K562 (cell line): Measurements from ENCODE around the gene MCU.

Experiments
- CEBPG ChIP-seq, 3 experiments: fragments of 200-800 bp in 1 of 3; sonication (Bioruptor generic) in 1 of 3; sonication (generic) in 1 of 3; formaldehyde crosslinking in 1 of 3; IDR thresholded peaks in 2 of 3; conservative IDR thresholded peaks in 1 of 3; 2 replicates each; pipeline versions ENCODE4 v1.6.1 to v1.8.0; 2016 to 2022; ENCODE audit warnings: missing compliant biosample characterization in 2 of 3, missing genetic modification characterization in 2 of 3, mild to moderate bottlenecking in 1 of 3, missing genetic modification reagents in 1 of 3
- CTCF ChIP-seq, 3 experiments: IDR thresholded peaks in 2 of 3; conservative IDR thresholded peaks in 1 of 3; 2 replicates each; pipeline ENCODE4 v1.5.1; 2011 to 2012; ENCODE audit warnings: low read length in 3 of 3, mild to moderate bottlenecking in 3 of 3, control low read depth in 2 of 3, improper control_type of control experiment in 1 of 3, inconsistent platforms in 1 of 3, low read depth in 1 of 3, mixed read lengths in 1 of 3, moderate library complexity in 1 of 3; ENCODE audit not compliant: insufficient read depth in 2 of 3
- DNMT1 ChIP-seq: fragments of 450-650 bp; IDR thresholded peaks from 2 replicates; pipeline ENCODE4 v1.6.1; 2016; ENCODE audit warnings: antibody characterized with exemption, mild to moderate bottlenecking
- FOXO4 ChIP-seq: fragments of 450-650 bp; formaldehyde crosslinking; IDR thresholded peaks from 2 replicates; pipeline ENCODE4 v1.4.0; 2020; ENCODE audit warnings: mild to moderate bottlenecking, moderate library complexity
- GATAD2A ChIP-seq: fragments of 450-650 bp; IDR thresholded peaks from 2 replicates; pipeline ENCODE4 v1.6.1; 2017
- JUN ChIP-seq, 2 experiments: sonication (generic) in 1 of 2; formaldehyde crosslinking in 1 of 2; IDR thresholded peaks; 2 replicates each; pipeline versions ENCODE4 v1.6.1 to v1.8.0; 2012 to 2022; ENCODE audit warnings: borderline replicate concordance in 2 of 2, mild to moderate bottlenecking in 2 of 2, improper control_type of control experiment in 1 of 2, low read depth in 1 of 2, low read length in 1 of 2, missing genetic modification reagents in 1 of 2
- MYBL2 ChIP-seq, 2 experiments: fragments of 450-650 bp in 1 of 2; sonication (generic) in 1 of 2; formaldehyde crosslinking in 1 of 2; IDR thresholded peaks; 2 replicates each; pipeline versions ENCODE4 v1.6.1 to v1.8.1; 2017 to 2022; ENCODE audit warnings: borderline replicate concordance in 1 of 2, inconsistent platforms in 1 of 2, low read depth in 1 of 2, mild to moderate bottlenecking in 1 of 2, missing genetic modification reagents in 1 of 2, moderate library complexity in 1 of 2
- SIN3A ChIP-seq, 2 experiments: fragments of 150-350 bp in 1 of 2; IDR thresholded peaks; 2 replicates each; pipeline ENCODE4 v1.6.1; 2011 to 2016; ENCODE audit warnings: borderline replicate concordance in 2 of 2, low read depth in 2 of 2, low read length in 2 of 2, mild to moderate bottlenecking in 2 of 2, moderate library complexity in 2 of 2; ENCODE audit not compliant: control insufficient read depth in 1 of 2
- SMARCC2 ChIP-seq: fragments of 450-650 bp; IDR thresholded peaks from 2 replicates; pipeline ENCODE4 v1.6.1; 2017; ENCODE audit warnings: antibody characterized with exemption, moderate library complexity, mild to moderate bottlenecking, low read depth
- ZKSCAN8 ChIP-seq: fragments of 200-800 bp; sonication (Bioruptor generic); IDR thresholded peaks from 2 replicates; pipeline ENCODE4 v1.6.1; 2016; ENCODE audit warnings: missing genetic modification characterization, missing compliant biosample characterization
- ZNF124 ChIP-seq: sonication (generic); formaldehyde crosslinking; IDR thresholded peaks from 2 replicates; pipeline ENCODE4 v1.8.1; 2022; ENCODE audit warnings: missing genetic modification reagents
- ZNF696 ChIP-seq: fragments of 250-450 bp; sonication (Bioruptor Pico); conservative IDR thresholded peaks from 2 replicates; pipeline ENCODE4 v1.4.0; 2020; ENCODE audit warnings: mild to moderate bottlenecking, moderate library complexity

GRCh38 chr10:72757732-72758131 lies 65.8 kb downstream of the MCU start:
- TF ChIP-seq CEBPG (CRISPR knock-in tag; IDR thresholded peaks at IDR 0.05) (no peak), CEBPG (tag; conservative IDR thresholded peaks at IDR 0.05 in 1 of 2, IDR thresholded peaks at IDR 0.05 in 1 of 2) (no peak), FOXO4 (CRISPR knock-in tag) (no peak), JUN (IDR thresholded peaks at IDR 0.05; ENCODE audit: borderline replicate concordance, low read depth, low read length) (no peak), JUN (CRISPR knock-in tag; IDR thresholded peaks at IDR 0.05; ENCODE audit: borderline replicate concordance) (no peak), CTCF (IDR thresholded peaks at IDR 0.05 in 2 of 3, conservative IDR thresholded peaks at IDR 0.05 in 1 of 3; ENCODE audit: insufficient read depth in 2 of 3, low read depth in 1 of 3, low read length in 3 of 3) (no peak), ZNF124 (CRISPR knock-in tag) (no peak), SIN3A (IDR thresholded peaks at IDR 0.05; ENCODE audit: borderline replicate concordance in 2 of 2, control insufficient read depth in 1 of 2, low read depth in 2 of 2, low read length in 2 of 2) (no peak), MYBL2 (IDR thresholded peaks at IDR 0.05; ENCODE audit: low read depth) (no peak), MYBL2 (CRISPR knock-in tag; IDR thresholded peaks at IDR 0.05; ENCODE audit: borderline replicate concordance) (no peak), ZKSCAN8 (CRISPR knock-in tag) (no peak), DNMT1 (no peak), GATAD2A (no peak), SMARCC2 (no peak), ZNF696 (CRISPR knock-in tag) (no peak)
